Liver (tissue), 9 donors: ENCODE measurements around the gene SNIP1. TPM values are rescaled to one million over a fixed set of nuclear protein-coding genes. Genes with fewer than 3 reads are reported as not detected.
"Not testable (repeated sequence)": the region's sequence is repeated elsewhere in the genome, so short reads cannot be mapped to it uniquely, and the experiment has no call there.

Experiments used
- DNase-seq: peaks from one replicate; pipeline ENCODE4 v3.0.0-alpha.2; 2017; ENCODE audit warnings: low spot score
- H3K27ac ChIP-seq, 2 donors: one replicate each; pipeline ENCODE4 v1.7.0; 2013; ENCODE audit warnings: inconsistent platforms in 2 of 2, low read length in 2 of 2, control low read depth in 1 of 2, low read depth in 1 of 2, mild to moderate bottlenecking in 1 of 2
- H3K27me3 ChIP-seq, 4 donors: one replicate each; pipeline versions ENCODE4 v1.6.1 to v1.7.0; 2013; ENCODE audit warnings: low read length in 3 of 4, inconsistent platforms in 1 of 4, mild to moderate bottlenecking in 1 of 4, moderate library complexity in 1 of 4; ENCODE audit not compliant: control insufficient read depth in 4 of 4, insufficient read depth in 4 of 4
- H3K36me3 ChIP-seq, 4 donors: one replicate each; pipeline versions ENCODE4 v1.6.1 to v1.7.0; 2013; ENCODE audit warnings: low read length in 3 of 4, mild to moderate bottlenecking in 3 of 4, low read depth in 1 of 4, moderate library complexity in 1 of 4; ENCODE audit not compliant: control insufficient read depth in 4 of 4, insufficient read depth in 3 of 4
- H3K4me1 ChIP-seq, 4 donors: one replicate each; pipeline versions ENCODE4 v1.6.1 to v1.7.0; 2013; ENCODE audit warnings: low read length in 3 of 4, mild to moderate bottlenecking in 3 of 4, moderate library complexity in 1 of 4; ENCODE audit not compliant: control insufficient read depth in 4 of 4, insufficient read depth in 4 of 4
- H3K4me3 ChIP-seq, 3 donors: one replicate each; pipeline versions ENCODE4 v1.6.1 to v1.7.0; 2013; ENCODE audit warnings: low read length in 3 of 3, control low read depth in 1 of 3, low read depth in 1 of 3, mild to moderate bottlenecking in 1 of 3
- H3K9ac ChIP-seq, 2 donors: one replicate each; pipeline ENCODE4 v1.7.0; 2013; ENCODE audit warnings: low read length in 2 of 2, mild to moderate bottlenecking in 2 of 2, moderate library complexity in 2 of 2, control low read depth in 1 of 2, low read depth in 1 of 2
- H3K9me3 ChIP-seq, 4 donors: one replicate each; pipeline versions ENCODE4 v1.6.1 to v1.7.0; 2013; ENCODE audit warnings: low read length in 3 of 4; ENCODE audit not compliant: control insufficient read depth in 4 of 4
- ATF3 ChIP-seq: IDR thresholded peaks from 2 replicates; pipeline ENCODE4 v1.6.1; 2016; ENCODE audit warnings: antibody characterized with exemption
- CTCF ChIP-seq: fragments of 150-350 bp; IDR thresholded peaks from 2 replicates; pipeline ENCODE4 v1.5.1; 2017; ENCODE audit warnings: improper control_type of control experiment, low read depth, low read length; ENCODE audit not compliant: missing input control
- EGR1 ChIP-seq, 2 donors: IDR thresholded peaks; 2 replicates each; pipeline ENCODE4 v1.6.1; 2016 to 2018; ENCODE audit warnings: antibody characterized with exemption in 2 of 2, low read depth in 2 of 2
- FOXA1 ChIP-seq: IDR thresholded peaks from 2 replicates; pipeline ENCODE4 v1.6.1; 2016; ENCODE audit warnings: antibody characterized with exemption
- FOXA2 ChIP-seq: IDR thresholded peaks from 2 replicates; pipeline ENCODE4 v1.6.1; 2016; ENCODE audit warnings: antibody characterized with exemption
- GABPA ChIP-seq, 2 donors: IDR thresholded peaks in 1 of 2; conservative IDR thresholded peaks in 1 of 2; 2 replicates each; pipeline ENCODE4 v1.6.1; 2016; ENCODE audit warnings: antibody characterized with exemption in 2 of 2, mild to moderate bottlenecking in 1 of 2, moderate library complexity in 1 of 2
- HNF4A ChIP-seq, 2 donors: conservative IDR thresholded peaks; 2 replicates each; pipeline ENCODE4 v1.6.1; 2016; ENCODE audit warnings: antibody characterized with exemption in 2 of 2, mild to moderate bottlenecking in 2 of 2
- HNF4G ChIP-seq: IDR thresholded peaks from 2 replicates; pipeline ENCODE4 v1.6.1; 2016; ENCODE audit warnings: antibody characterized with exemption
- JUND ChIP-seq, 2 donors: IDR thresholded peaks; 2 replicates each; pipeline ENCODE4 v1.6.1; 2016; ENCODE audit warnings: antibody characterized with exemption in 2 of 2
- NR2F2 ChIP-seq: IDR thresholded peaks from 2 replicates; pipeline ENCODE4 v1.6.1; 2016; ENCODE audit warnings: antibody characterized with exemption
- RAD21 ChIP-seq, 2 donors: IDR thresholded peaks; 2 replicates each; pipeline ENCODE4 v1.6.1; 2016; ENCODE audit warnings: antibody characterized with exemption in 2 of 2, mild to moderate bottlenecking in 2 of 2
- RXRA ChIP-seq, 2 donors: IDR thresholded peaks; 2 replicates each; pipeline ENCODE4 v1.6.1; 2017 to 2018; ENCODE audit warnings: antibody characterized with exemption in 2 of 2, mild to moderate bottlenecking in 1 of 2
- SP1 ChIP-seq: IDR thresholded peaks from 2 replicates; pipeline ENCODE4 v1.6.1; 2018; ENCODE audit warnings: antibody characterized with exemption, mild to moderate bottlenecking
- TAF1 ChIP-seq: conservative IDR thresholded peaks from 2 replicates; pipeline ENCODE4 v1.6.1; 2016; ENCODE audit warnings: antibody characterized with exemption, mild to moderate bottlenecking
- YY1 ChIP-seq: IDR thresholded peaks from 2 replicates; pipeline ENCODE4 v1.6.1; 2016; ENCODE audit warnings: antibody characterized with exemption, mild to moderate bottlenecking
- ZBTB33 ChIP-seq: IDR thresholded peaks from 2 replicates; pipeline ENCODE4 v1.6.1; 2016; ENCODE audit warnings: antibody characterized with exemption
- WGBS: extraction: QIAGEN DNeasy Blood & Tissue Kit; methylation state at CpG from one replicate; pipeline ENCODE4 v1.1.7; 2013; 5-methylcytosine and 5-hydroxymethylcytosine counted together
- polyA plus RNA-seq, 2 donors: library from polyadenylated mRNA; stranded (reverse) in 1 of 2; unstranded in 1 of 2; fragments of 200-250 nt in 1 of 2; fragments of >200 nt in 1 of 2; fragmentation: Nextera tagmentation in 1 of 2; extraction: Ambion mirVana in 1 of 2; gene quantifications; one replicate each; pipeline versions ENCODE4 v1.2.1 to v1.2.3, GENCODE V29; 2013 to 2015
- total RNA-seq, 2 donors: library from RNA; depleted of rRNA; stranded (reverse); fragments of >200 nt; gene quantifications; one replicate each; pipeline ENCODE4 v1.2.3, GENCODE V29; 2014
- TF ChIP-seq, protein P1 (sequence below): IDR thresholded peaks from 2 replicates; pipeline ENCODE4 v1.6.1; 2016; ENCODE audit warnings: antibody characterized with exemption
- donor health status: healthy.
- donor health status: healthy.
- donor health status: healthy.
- donor health status: healthy.
- donor health status: healthy.

Gene SNIP1
- total and polyA plus RNA-seq, 4 donors = 1.8 to 9.7 (median 5.3) TPM

- 77% methylated on average over 2 of the region's 2 CpGs for WGBS
- TF ChIP-seq YY1 = no peak
- TF ChIP-seq ZBTB33 = no peak
- TF ChIP-seq TAF1 = no peak
- TF ChIP-seq, protein P1, sequence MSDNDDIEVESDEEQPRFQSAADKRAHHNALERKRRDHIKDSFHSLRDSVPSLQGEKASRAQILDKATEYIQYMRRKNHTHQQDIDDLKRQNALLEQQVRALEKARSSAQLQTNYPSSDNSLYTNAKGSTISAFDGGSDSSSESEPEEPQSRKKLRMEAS = no peak
- no peak for TF ChIP-seq JUND (IDR thresholded peaks at IDR 0.05)
- no peak for TF ChIP-seq FOXA2
- TF ChIP-seq EGR1 (IDR thresholded peaks at IDR 0.05; ENCODE audit: low read depth in 2 of 2) = no peak
- no peak for TF ChIP-seq HNF4A (conservative IDR thresholded peaks at IDR 0.05)
- no peak for TF ChIP-seq SP1
- TF ChIP-seq HNF4G = no peak
- TF ChIP-seq FOXA1 = no peak
- no peak for TF ChIP-seq RAD21 (IDR thresholded peaks at IDR 0.05)
- TF ChIP-seq ATF3 = no peak
Measured at GRCh38 chr1:37506740-37507139, 47.4 kb downstream of the SNIP1 start.

DNA sequence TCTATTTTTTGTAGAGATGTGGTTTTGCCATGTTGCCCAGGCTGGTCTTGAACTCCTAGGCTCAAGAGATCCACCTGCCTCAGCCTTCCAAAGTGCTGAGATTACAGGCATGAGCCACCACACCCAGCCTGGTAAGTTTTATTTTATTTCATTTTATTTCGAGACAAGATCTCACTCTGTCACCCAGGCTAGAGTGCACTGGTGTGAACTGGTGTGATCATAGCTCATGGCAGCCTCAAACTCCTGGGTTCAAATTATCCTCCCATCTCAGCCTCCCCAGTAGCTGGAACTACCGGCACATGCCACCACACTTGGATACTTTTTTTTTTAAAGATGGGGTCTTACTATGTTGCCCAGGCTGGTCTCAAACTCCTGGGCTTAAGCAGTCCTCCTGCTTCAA is 51.3 kb downstream of the SNIP1 start:
- H3K36me3 ChIP-seq = peaks cover 4 to 27% (median 18%) of the 10 kb centered on the region in 4 donors
- not testable (repeated sequence) for H3K4me1 ChIP-seq, H3K9ac ChIP-seq, H3K27me3 ChIP-seq, H3K27ac ChIP-seq, H3K9me3 ChIP-seq, H3K4me3 ChIP-seq, DNase-seq
- 98% methylated on average over 2 of the region's 2 CpGs for WGBS

More at GRCh38 chr1:37506740-37507139, 47.4 kb downstream of the SNIP1 start:
- peaks cover 7 to 29% (median 22%) of the 10 kb centered on the region in 4 donors for H3K36me3 ChIP-seq
- H3K9me3 ChIP-seq = no peaks in the 10 kb centered on the region
- H3K4me3 ChIP-seq = no peak overlapping the region
- H3K9ac ChIP-seq = no peak overlapping the region
- DNase-seq = no peak
- no peaks in the 10 kb centered on the region for H3K27me3 ChIP-seq
- H3K27ac ChIP-seq = no peak overlapping the region
- peaks cover 0 to 2% (median 0%) of the 10 kb centered on the region in 4 donors for H3K4me1 ChIP-seq

GRCh38 chr1:37502104-37502503 is 52.0 kb downstream of the SNIP1 start:
- no peak overlapping the region for H3K4me3 ChIP-seq
- H3K4me1 ChIP-seq = peaks cover 1 to 7% (median 6%) of the 10 kb centered on the region in 4 donors
- no peak overlapping the region for H3K9ac ChIP-seq
- no peak overlapping the region for H3K27ac ChIP-seq
- no peaks in the 10 kb centered on the region for H3K9me3 ChIP-seq
- peaks cover 4 to 27% (median 16%) of the 10 kb centered on the region in 4 donors for H3K36me3 ChIP-seq
- no peaks in the 10 kb centered on the region for H3K27me3 ChIP-seq
- DNase-seq = no peak
- no peak for TF ChIP-seq RAD21 (IDR thresholded peaks at IDR 0.05)
- TF ChIP-seq FOXA2 = no peak
- no peak for TF ChIP-seq ATF3
- no peak for TF ChIP-seq TAF1
- TF ChIP-seq HNF4A (conservative IDR thresholded peaks at IDR 0.05) = no peak
- no peak for TF ChIP-seq CTCF
- no peak for TF ChIP-seq YY1
- TF ChIP-seq RXRA (IDR thresholded peaks at IDR 0.05) = no peak
- no peak for TF ChIP-seq ZBTB33
- TF ChIP-seq NR2F2 = no peak
- no peak for TF ChIP-seq SP1
- no peak for TF ChIP-seq GABPA (IDR thresholded peaks at IDR 0.05 in 1 of 2, conservative IDR thresholded peaks at IDR 0.05 in 1 of 2)
- TF ChIP-seq EGR1 (IDR thresholded peaks at IDR 0.05; ENCODE audit: low read depth in 2 of 2) = no peak
- no peak for TF ChIP-seq HNF4G
- no peak for TF ChIP-seq JUND (IDR thresholded peaks at IDR 0.05)
- TF ChIP-seq, protein P1 = no peak
